ENCODE measurements around the gene CDCA8.

GRCh38 chr1:37677808-37678207 is 14.5 kb upstream of the CDCA8 start:
- TF ChIP-seq ZNF3 (CRISPR knock-in tag; IDR thresholded peaks at IDR 0.05): no peak
- TF ChIP-seq CTCF (IDR thresholded peaks at IDR 0.05 in 2 of 3, conservative IDR thresholded peaks at IDR 0.05 in 1 of 3; ENCODE audit: insufficient read depth in 2 of 3, low read depth in 1 of 3, low read length in 3 of 3): no peak
- no peak for TF ChIP-seq ZBTB34 (CRISPR knock-in tag; IDR thresholded peaks at IDR 0.05)
- no peak for TF ChIP-seq PHB2 (IDR thresholded peaks at IDR 0.05; ENCODE audit: low read depth)
- TF ChIP-seq GABPB1 (CRISPR knock-in tag; IDR thresholded peaks at IDR 0.05): no peak
- TF ChIP-seq MAX (CRISPR knock-in tag; IDR thresholded peaks at IDR 0.05): no peak
- TF ChIP-seq BRD9 (IDR thresholded peaks at IDR 0.05; ENCODE audit: low read depth, partially characterized antibody): no peak
- no peak for TF ChIP-seq FOXA1 (IDR thresholded peaks at IDR 0.05; ENCODE audit: borderline replicate concordance)

All from K562 (cell line).